Karpas-422 (cell line): ENCODE measurements around the gene MLST8. TPM values are rescaled to one million over a fixed set of nuclear protein-coding genes. Genes with fewer than 3 reads are reported as not detected.

Source experiments
- DNase-seq: peaks from one replicate; pipeline ENCODE4 v3.0.0-alpha.2; 2015
- H2AFZ ChIP-seq: fragments of 200-600 bp; sonication (generic); 2 replicates; pipeline ENCODE4 v1.6.1; 2014; ENCODE audit warnings: antibody characterized with exemption, low read length, mixed read lengths
- H3K27ac ChIP-seq: fragments of 200-600 bp; sonication (generic); 2 replicates; pipeline ENCODE4 v1.5.1; 2014; ENCODE audit warnings: mild to moderate bottlenecking, low read length, moderate library complexity
- H3K27me3 ChIP-seq: fragments of 200-600 bp; sonication (generic); 2 replicates; pipeline ENCODE4 v1.6.1; 2014; ENCODE audit warnings: low read length, mixed read lengths
- H3K36me3 ChIP-seq: fragments of 200-600 bp; sonication (generic); 2 replicates; pipeline ENCODE4 v1.6.1; 2014; ENCODE audit warnings: low read length, mixed read lengths; ENCODE audit not compliant: insufficient read depth
- H3K4me1 ChIP-seq: fragments of 200-600 bp; sonication (generic); 2 replicates; pipeline ENCODE4 v1.6.1; 2014; ENCODE audit warnings: mild to moderate bottlenecking, low read length, mixed read lengths
- H3K4me2 ChIP-seq: fragments of 200-600 bp; sonication (generic); 2 replicates; pipeline ENCODE4 v1.6.1; 2014; ENCODE audit warnings: low read length, low read depth, mild to moderate bottlenecking; ENCODE audit not compliant: poor library complexity, severe bottlenecking
- H3K4me3 ChIP-seq: fragments of 200-600 bp; sonication (generic); 2 replicates; pipeline ENCODE4 v1.5.1; 2014; ENCODE audit warnings: mild to moderate bottlenecking, antibody characterized with exemption, low read length, mixed read lengths
- H3K79me2 ChIP-seq: fragments of 200-600 bp; sonication (generic); 2 replicates; pipeline ENCODE4 v1.6.1; 2014; ENCODE audit warnings: mild to moderate bottlenecking, low read length, mixed read lengths
- H3K9ac ChIP-seq: fragments of 200-600 bp; sonication (generic); 2 replicates; pipeline ENCODE4 v1.6.0; 2014; ENCODE audit warnings: low read length
- H3K9me2 ChIP-seq: fragments of 200-600 bp; sonication (generic), shearing (Covaris generic); replicated peaks from 2 replicates; pipeline ENCODE4 v1.6.0; 2014; ENCODE audit warnings: mild to moderate bottlenecking, low read length, moderate library complexity; ENCODE audit not compliant: insufficient read depth
- H3K9me3 ChIP-seq: fragments of 300-700, 200-600 bp; sonication (generic); 2 replicates; pipeline ENCODE4 v1.6.1; 2014; ENCODE audit warnings: low read length, mixed read lengths
- H4K20me1 ChIP-seq: fragments of 200-600 bp; sonication (generic); 2 replicates; pipeline ENCODE4 v1.6.1; 2014; ENCODE audit warnings: mild to moderate bottlenecking, antibody characterized with exemption, low read length, low read depth; ENCODE audit not compliant: insufficient read depth
- total RNA-seq: library from RNA; depleted of rRNA; stranded (reverse); fragments of >200 nt; shearing (Covaris generic); gene quantifications from 2 replicates; pipeline ENCODE4 v1.2.3, GENCODE V29; 2014; ENCODE audit warnings: low replicate concordance

Gene MLST8
- total RNA-seq, 1 experiment from 2014 or later = 46.3 TPM

DNA sequence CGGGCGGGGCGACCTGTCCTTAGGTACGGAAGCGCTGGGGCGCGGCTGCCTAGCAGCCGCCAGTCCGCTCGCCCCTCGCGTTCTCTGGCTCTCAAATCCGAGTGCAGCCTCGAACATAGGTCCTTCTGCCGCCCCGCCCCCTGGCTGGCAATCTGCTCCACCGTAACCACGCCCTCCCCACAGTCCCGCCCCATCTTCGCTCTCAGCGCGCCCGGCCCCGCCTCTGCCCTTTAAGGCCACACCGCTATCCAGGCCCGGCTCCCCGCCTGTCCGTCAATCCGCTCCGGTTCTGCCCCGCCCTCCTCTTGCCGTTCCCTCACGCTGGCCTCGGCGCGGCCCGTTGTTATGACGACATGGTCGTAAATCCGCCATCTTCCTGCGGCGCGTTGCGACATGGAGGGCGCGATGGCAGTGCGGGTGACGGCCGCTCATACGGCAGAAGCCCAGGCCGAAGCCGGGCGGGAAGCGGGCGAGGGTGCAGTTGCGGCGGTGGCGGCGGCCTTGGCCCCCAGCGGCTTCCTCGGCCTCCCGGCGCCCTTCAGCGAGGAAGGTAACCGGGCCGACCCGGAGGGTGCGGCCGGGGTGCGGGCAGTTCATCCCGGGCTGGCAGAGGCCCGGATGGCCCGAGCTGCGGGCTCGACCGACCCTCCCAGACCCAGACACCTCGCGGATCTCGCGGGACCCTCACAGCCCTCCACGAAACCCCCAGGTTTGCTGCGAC lies 18.1 kb downstream of the MLST8 start, which contains the start of gene E4F1:
E4F1 (plus strand) TSS at position 371 of the 721 bp plus-strand sequence; CDS start at position 394, 23 bp downstream.
- H3K36me3 ChIP-seq = no peaks in the 10 kb centered on the region
- H3K79me2 ChIP-seq = peaks cover 46% of the 10 kb centered on the region
- DNase-seq = peak; percentile 100
- H3K9me3 ChIP-seq = no peaks in the 10 kb centered on the region
- H3K4me1 ChIP-seq = peaks cover 9% of the 10 kb centered on the region
- peaks cover 19% of the 10 kb centered on the region; the same call in 1 of the 2 replicates for H4K20me1 ChIP-seq
- no peaks in the 10 kb centered on the region for H3K27me3 ChIP-seq
- H3K9ac ChIP-seq = peak within 1 kb of the TSS; percentile 96
- H3K9me2 ChIP-seq = no peaks in the 10 kb centered on the region
- no peak within 1 kb of the TSS for H2AFZ ChIP-seq
- peak within 1 kb of the TSS; percentile 93 for H3K4me2 ChIP-seq
- H3K4me3 ChIP-seq = peak within 1 kb of the TSS; percentile 99
- peak within 1 kb of the TSS; percentile 79 for H3K27ac ChIP-seq

DNA sequence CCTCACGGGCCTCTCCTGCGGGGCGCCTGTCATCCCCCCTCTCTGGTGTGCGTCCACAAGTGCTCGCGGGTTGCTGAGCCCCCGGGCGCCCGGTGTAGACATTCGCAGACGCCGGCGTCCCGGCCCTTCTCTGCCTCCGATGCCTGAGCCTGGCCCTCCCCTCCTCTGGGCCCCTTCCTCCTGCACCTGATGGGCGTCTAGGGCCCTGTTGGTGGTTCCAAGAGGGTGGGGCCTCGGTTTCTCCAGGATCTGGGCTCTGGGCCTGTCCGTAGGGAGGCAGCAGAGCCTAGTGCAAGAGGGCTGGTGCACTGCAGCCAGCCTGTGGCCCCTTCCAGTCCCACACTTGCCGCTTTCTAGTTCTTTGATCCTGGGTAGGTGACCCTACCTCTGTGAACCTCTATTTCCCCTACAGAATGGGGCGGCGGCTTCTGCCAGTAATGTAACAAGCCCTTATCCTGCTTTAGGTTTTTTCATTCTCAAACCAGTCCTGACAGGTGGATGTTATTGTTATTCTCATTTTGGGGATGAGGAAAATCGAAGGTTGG lies 18.8 kb downstream of the MLST8 start:
- Histone ChIP-seq H2AFZ (no peak overlapping the region), H3K4me2 (peak overlapping the region; percentile 93), H3K27ac (peak overlapping the region; percentile 79), H3K9me3 (no peaks in the 10 kb centered on the region), H3K36me3 (no peaks in the 10 kb centered on the region), H3K9ac (peak overlapping the region; percentile 96), H3K27me3 (no peaks in the 10 kb centered on the region), H4K20me1 (peaks cover 21% of the 10 kb centered on the region; the same call in 1 of the 2 replicates), H3K9me2 (no peaks in the 10 kb centered on the region), H3K4me1 (peaks cover 9% of the 10 kb centered on the region), H3K4me3 (peak overlapping the region; percentile 99), H3K79me2 (peaks cover 46% of the 10 kb centered on the region)
- peak; percentile 75 for DNase-seq

DNA sequence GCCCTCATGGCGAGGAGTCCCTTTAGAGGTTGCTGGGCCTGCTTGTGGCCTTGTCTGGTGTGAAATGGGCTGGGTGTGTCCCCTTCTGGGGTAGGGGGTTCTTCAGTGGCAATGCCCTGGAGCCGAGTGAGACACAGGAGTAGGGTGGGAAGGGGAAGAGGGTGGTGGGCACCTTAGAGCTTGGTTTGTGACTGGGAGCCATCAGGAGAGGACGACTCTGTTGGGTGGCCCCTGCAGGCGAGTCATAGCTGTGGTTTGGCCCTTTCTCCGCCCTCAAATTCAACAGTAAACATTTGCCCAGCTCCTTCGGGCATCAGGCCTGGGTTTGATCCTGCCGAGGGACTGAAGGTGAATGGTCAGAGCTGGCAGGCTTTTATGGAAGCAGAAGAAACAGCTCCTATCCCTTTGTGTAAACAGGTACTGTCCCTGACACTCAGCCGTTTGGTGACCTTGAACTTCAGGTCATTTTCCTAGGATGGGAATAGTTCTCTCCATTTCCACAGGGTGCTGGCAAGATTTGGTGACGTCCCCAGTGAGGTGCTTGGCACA lies 21.1 kb downstream of the MLST8 start:
- Histone ChIP-seq H3K27me3 (no peaks in the 10 kb centered on the region), H3K9ac (no peak overlapping the region), H3K4me1 (peaks cover 9% of the 10 kb centered on the region), H3K9me2 (no peaks in the 10 kb centered on the region), H3K36me3 (no peaks in the 10 kb centered on the region), H4K20me1 (peaks cover 21% of the 10 kb centered on the region; the same call in 1 of the 2 replicates), H3K4me3 (no peak overlapping the region), H3K4me2 (no peak overlapping the region), H2AFZ (no peak overlapping the region), H3K27ac (no peak overlapping the region), H3K79me2 (peaks cover 46% of the 10 kb centered on the region), H3K9me3 (no peaks in the 10 kb centered on the region)
- no peak for DNase-seq

GRCh38 chr16:2226918-2227317 lies 21.7 kb downstream of the MLST8 start:
- Histone ChIP-seq H3K36me3 (no peaks in the 10 kb centered on the region), H3K9me3 (no peaks in the 10 kb centered on the region), H3K9ac (no peak overlapping the region), H3K27me3 (no peaks in the 10 kb centered on the region), H3K4me1 (peaks cover 9% of the 10 kb centered on the region), H2AFZ (no peak overlapping the region), H4K20me1 (peaks cover 21% of the 10 kb centered on the region; the same call in 1 of the 2 replicates), H3K4me2 (no peak overlapping the region), H3K4me3 (no peak overlapping the region), H3K9me2 (no peaks in the 10 kb centered on the region), H3K79me2 (peaks cover 46% of the 10 kb centered on the region), H3K27ac (no peak overlapping the region)
- DNase-seq = no peak

DNA sequence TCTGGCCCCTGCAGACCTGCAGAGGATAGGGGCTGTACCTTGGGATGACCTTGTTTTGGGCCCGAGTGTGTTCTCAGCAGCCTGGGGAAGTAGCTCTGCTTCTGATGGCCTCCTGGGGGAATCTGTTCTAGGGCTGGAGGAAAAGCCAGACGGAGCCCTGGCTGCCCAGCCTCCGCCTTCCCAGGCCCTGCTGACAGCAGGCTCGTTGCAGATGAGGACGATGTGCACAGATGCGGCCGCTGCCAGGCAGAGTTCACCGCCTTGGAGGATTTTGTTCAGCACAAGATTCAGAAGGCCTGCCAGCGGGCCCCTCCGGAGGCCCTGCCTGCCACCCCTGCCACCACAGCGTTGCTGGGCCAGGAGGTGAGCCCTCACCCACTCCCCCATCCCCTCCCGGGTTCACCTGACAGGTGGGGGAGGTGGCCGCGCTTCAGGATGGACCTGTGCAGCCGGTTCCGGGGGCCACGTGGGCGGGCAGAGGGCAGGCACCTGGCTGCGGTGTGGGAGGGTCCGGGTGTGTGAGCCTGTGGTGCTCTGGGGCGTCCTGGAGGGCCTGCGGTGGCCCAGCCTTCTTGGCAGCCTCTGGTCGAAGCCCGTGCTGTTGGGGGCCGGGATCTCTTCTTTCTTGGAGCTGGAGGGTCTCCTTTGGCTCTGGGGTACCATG lies 23.0 kb downstream of the MLST8 start:
- peaks cover 46% of the 10 kb centered on the region for H3K79me2 ChIP-seq
- DNase-seq = no peak
- H2AFZ ChIP-seq = no peak overlapping the region
- no peak overlapping the region for H3K4me3 ChIP-seq
- H3K4me1 ChIP-seq = peaks cover 6% of the 10 kb centered on the region
- H3K27me3 ChIP-seq = no peaks in the 10 kb centered on the region
- H3K9ac ChIP-seq = no peak overlapping the region
- H3K4me2 ChIP-seq = no peak overlapping the region
- H4K20me1 ChIP-seq = peaks cover 24% of the 10 kb centered on the region; the same call in 1 of the 2 replicates
- H3K9me2 ChIP-seq = no peaks in the 10 kb centered on the region
- H3K27ac ChIP-seq = no peak overlapping the region
- H3K36me3 ChIP-seq = no peaks in the 10 kb centered on the region
- no peaks in the 10 kb centered on the region for H3K9me3 ChIP-seq

DNA sequence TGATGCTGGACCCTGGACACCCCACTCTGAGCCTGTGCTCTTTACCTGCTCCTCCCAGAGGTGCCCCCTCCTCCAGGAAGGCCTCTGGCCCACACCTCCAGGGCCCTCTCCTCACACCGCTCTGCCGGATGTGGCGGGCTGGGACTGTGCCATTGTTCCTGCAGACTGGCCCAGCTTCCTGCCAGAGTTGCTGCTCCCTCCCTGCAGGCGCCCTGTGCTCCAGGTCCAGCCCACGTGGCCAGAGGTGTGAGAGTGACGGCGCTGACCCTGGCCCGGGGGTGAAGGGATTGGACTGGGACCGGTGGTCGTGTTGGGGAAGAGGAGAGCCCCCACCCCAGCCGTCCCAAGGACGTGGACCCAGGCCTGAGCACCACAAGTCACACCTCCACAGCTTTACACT lies 23.8 kb downstream of the MLST8 start:
- no peak overlapping the region for H2AFZ ChIP-seq
- no peak overlapping the region for H3K9ac ChIP-seq
- H3K36me3 ChIP-seq = no peaks in the 10 kb centered on the region; the same call in 1 of the 2 replicates
- H3K4me1 ChIP-seq = peaks cover 6% of the 10 kb centered on the region
- H3K27me3 ChIP-seq = no peaks in the 10 kb centered on the region
- peaks cover 22% of the 10 kb centered on the region; the same call in 1 of the 2 replicates for H4K20me1 ChIP-seq
- no peaks in the 10 kb centered on the region for H3K9me2 ChIP-seq
- H3K79me2 ChIP-seq = peaks cover 40% of the 10 kb centered on the region
- no peak overlapping the region for H3K4me3 ChIP-seq
- H3K9me3 ChIP-seq = no peaks in the 10 kb centered on the region
- no peak overlapping the region for H3K4me2 ChIP-seq
- no peak overlapping the region for H3K27ac ChIP-seq
- no peak for DNase-seq

DNA sequence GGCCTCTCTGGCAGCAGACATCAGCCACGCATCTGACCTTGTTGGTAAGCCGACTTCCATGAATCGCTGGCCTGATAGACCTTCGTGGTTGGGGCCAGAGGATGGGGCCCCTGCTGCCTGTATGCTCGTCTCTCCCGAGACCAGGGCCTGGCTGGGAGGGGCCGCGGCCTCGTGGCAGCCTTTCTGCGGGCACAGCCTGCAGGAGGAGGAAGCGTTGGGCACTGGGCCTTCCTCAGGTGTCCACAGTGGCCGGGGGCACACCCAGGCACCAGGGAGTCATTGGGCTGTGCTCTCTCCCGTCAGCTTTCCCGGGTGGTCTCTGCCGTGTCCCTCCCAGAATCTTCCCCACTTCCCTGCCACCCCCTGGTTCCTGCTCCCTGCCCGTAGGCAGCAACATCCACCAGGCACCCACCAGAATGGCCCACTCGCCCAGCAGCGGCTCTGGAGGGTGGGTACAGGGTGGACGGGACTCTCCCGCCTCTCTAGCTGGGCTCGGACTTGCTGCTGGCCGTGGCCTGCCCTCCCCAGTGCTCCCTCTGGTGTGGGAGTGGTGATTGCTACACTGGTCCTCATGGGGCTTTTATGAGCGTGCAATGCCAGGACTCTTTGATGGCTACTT lies 24.5 kb downstream of the MLST8 start:
- no peaks in the 10 kb centered on the region; the same call in 1 of the 2 replicates for H3K36me3 ChIP-seq
- DNase-seq = no peak
- H3K4me3 ChIP-seq = no peak overlapping the region
- H4K20me1 ChIP-seq = 0 out of 2 replicates have a peak, but pooled peaks cover 19% of the 10 kb centered on the region
- H3K79me2 ChIP-seq = peaks cover 34% of the 10 kb centered on the region
- H3K9me2 ChIP-seq = no peaks in the 10 kb centered on the region
- no peak overlapping the region for H3K4me2 ChIP-seq
- no peaks in the 10 kb centered on the region for H3K27me3 ChIP-seq
- no peak overlapping the region for H3K27ac ChIP-seq
- H3K4me1 ChIP-seq = peaks cover 6% of the 10 kb centered on the region
- H3K9ac ChIP-seq = no peak overlapping the region
- no peak overlapping the region for H2AFZ ChIP-seq
- H3K9me3 ChIP-seq = no peaks in the 10 kb centered on the region
